ENCODE results near the gene CLPTM1.

- no peak for TF ChIP-seq POLR2A (IDR thresholded peaks at IDR 0.05)
- TF ChIP-seq POLR2AphosphoS5 (IDR thresholded peaks at IDR 0.05): no peak
Observed at GRCh38 chr19:45041125-45041524, 85.9 kb downstream of the CLPTM1 start.

Data from breast epithelium (tissue), 3 donors.